Measurements from ENCODE around the gene KCNQ1.

The KCNQ1 gene

GRCh38 chr11:2717561-2718325 is 272.9 kb downstream of the KCNQ1 start:
- H2AFZ ChIP-seq (ENCODE audit: low read depth, low read length): no peak overlapping the region
- H3K9me3 ChIP-seq (ENCODE audit: insufficient read depth, low read length, severe bottlenecking): no peaks in the 10 kb centered on the region
- H3K4me1 ChIP-seq (ENCODE audit: insufficient read depth, low read length): no peaks in the 10 kb centered on the region
- ATAC-seq (ENCODE audit: insufficient read depth, low read depth) (no peak), DNase-seq (no peak)
- no peak for TF ChIP-seq EZH2 (IDR thresholded peaks at IDR 0.05; ENCODE audit: borderline replicate concordance, low read depth, low read length, severe bottlenecking)
- no peak for TF ChIP-seq CTCF (IDR thresholded peaks at IDR 0.05; ENCODE audit: borderline replicate concordance, extremely low read depth, low read length, poor library complexity, severe bottlenecking)
- H3K27me3 ChIP-seq (ENCODE audit: insufficient read depth, low read length, poor library complexity): peaks cover 6% of the 10 kb centered on the region
- no peak overlapping the region for H3K27ac ChIP-seq (ENCODE audit: low read length)
- no peaks in the 10 kb centered on the region for H3K36me3 ChIP-seq (ENCODE audit: insufficient read depth, low read length)
- H4K20me1 ChIP-seq (ENCODE audit: insufficient read depth, low read length): 0 out of 2 replicates have a peak, but pooled peaks cover 2% of the 10 kb centered on the region
- H3K4me2 ChIP-seq (ENCODE audit: insufficient read depth, low read length): no peak overlapping the region
- no peak overlapping the region for H3K9ac ChIP-seq (ENCODE audit: low read depth, low read length)
- H3K4me3 ChIP-seq (ENCODE audit: low read depth in 1 of 2, low read length in 2 of 2): no peak overlapping the region
- H3K79me2 ChIP-seq (ENCODE audit: insufficient read depth, low read length): no peaks in the 10 kb centered on the region

GRCh38 chr11:2718817-2719438 is 274.1 kb downstream of the KCNQ1 start:
- ATAC-seq (ENCODE audit: insufficient read depth, low read depth): no peak
- Histone ChIP-seq H3K4me1 (ENCODE audit: insufficient read depth, low read length) (no peaks in the 10 kb centered on the region), H3K27ac (ENCODE audit: low read length) (no peak overlapping the region)

DNA sequence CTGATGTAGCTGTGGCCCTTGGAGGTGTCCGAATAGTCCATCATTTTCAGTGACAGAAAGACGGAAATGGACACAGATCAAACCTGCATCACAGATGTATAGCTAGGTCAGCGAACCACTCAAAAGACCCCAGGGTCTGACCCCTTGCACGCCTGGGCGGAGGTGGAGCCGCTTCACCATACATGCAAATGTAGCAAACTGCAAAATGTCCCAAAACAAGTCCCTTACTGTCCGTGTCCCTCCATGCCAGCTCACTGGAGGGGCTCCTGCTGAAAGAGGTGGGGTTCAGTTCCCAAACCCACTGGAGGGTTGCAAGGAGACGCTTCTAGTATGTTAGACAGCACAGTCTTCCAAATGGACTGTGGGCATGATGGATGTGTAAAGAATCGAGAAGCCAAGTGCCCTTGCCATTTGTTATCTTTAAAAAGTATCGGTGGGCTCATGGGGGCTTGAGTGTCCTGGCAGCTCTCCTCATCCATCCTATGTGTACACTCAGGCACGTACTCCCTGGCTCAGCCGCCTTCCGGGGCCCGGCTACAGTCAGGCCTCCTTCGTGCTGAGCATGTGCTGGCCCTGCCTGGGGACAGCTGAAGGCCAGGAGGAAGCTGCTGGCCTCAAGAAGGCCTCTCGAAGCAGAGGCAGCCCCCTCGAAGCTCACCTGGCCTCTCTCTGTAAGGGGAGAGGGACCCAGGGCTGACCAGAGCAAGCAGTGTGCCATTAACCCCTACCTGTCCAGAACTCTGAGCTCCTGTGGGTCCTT is 275.2 kb downstream of the KCNQ1 start:
- no peak for ATAC-seq (ENCODE audit: insufficient read depth, low read depth)
- Histone ChIP-seq H3K4me3 (ENCODE audit: low read depth in 1 of 2, low read length in 2 of 2) (no peak overlapping the region), H3K4me2 (ENCODE audit: insufficient read depth, low read length) (no peak overlapping the region), H3K9ac (ENCODE audit: low read depth, low read length) (no peak overlapping the region), H2AFZ (ENCODE audit: low read depth, low read length) (no peak overlapping the region), H3K4me1 (ENCODE audit: insufficient read depth, low read length) (no peaks in the 10 kb centered on the region), H4K20me1 (ENCODE audit: insufficient read depth, low read length) (peaks cover 9% of the 10 kb centered on the region; the same call in 1 of the 2 replicates), H3K9me3 (ENCODE audit: insufficient read depth, low read length, severe bottlenecking) (no peaks in the 10 kb centered on the region), H3K27ac (ENCODE audit: low read length) (no peak overlapping the region), H3K36me3 (ENCODE audit: insufficient read depth, low read length) (no peaks in the 10 kb centered on the region), H3K27me3 (ENCODE audit: insufficient read depth, low read length, poor library complexity) (peaks cover 9% of the 10 kb centered on the region), H3K79me2 (ENCODE audit: insufficient read depth, low read length) (no peaks in the 10 kb centered on the region)
- TF ChIP-seq CTCF (IDR thresholded peaks at IDR 0.05; ENCODE audit: borderline replicate concordance, extremely low read depth, low read length, poor library complexity, severe bottlenecking): no peak
- DNase-seq: no peak

More at GRCh38 chr11:2718817-2719438, 274.1 kb downstream of the KCNQ1 start:
- Histone ChIP-seq H2AFZ (ENCODE audit: low read depth, low read length) (no peak overlapping the region), H3K27me3 (ENCODE audit: insufficient read depth, low read length, poor library complexity) (peaks cover 6% of the 10 kb centered on the region), H3K9me3 (ENCODE audit: insufficient read depth, low read length, severe bottlenecking) (no peaks in the 10 kb centered on the region), H3K4me3 (ENCODE audit: low read depth in 1 of 2, low read length in 2 of 2) (no peak overlapping the region), H3K79me2 (ENCODE audit: insufficient read depth, low read length) (no peaks in the 10 kb centered on the region), H3K4me2 (ENCODE audit: insufficient read depth, low read length) (no peak overlapping the region), H3K36me3 (ENCODE audit: insufficient read depth, low read length) (no peaks in the 10 kb centered on the region), H4K20me1 (ENCODE audit: insufficient read depth, low read length) (0 out of 2 replicates have a peak, but pooled peaks cover 2% of the 10 kb centered on the region), H3K9ac (ENCODE audit: low read depth, low read length) (no peak overlapping the region)
- no peak for TF ChIP-seq EZH2 (IDR thresholded peaks at IDR 0.05; ENCODE audit: borderline replicate concordance, low read depth, low read length, severe bottlenecking)
- no peak for TF ChIP-seq CTCF (IDR thresholded peaks at IDR 0.05; ENCODE audit: borderline replicate concordance, extremely low read depth, low read length, poor library complexity, severe bottlenecking)
- no peak for DNase-seq
